BE2C (cell line): ENCODE results near the gene STON1.
"Not testable (repeated sequence)": the region's sequence is repeated elsewhere in the genome, so short reads cannot be mapped to it uniquely, and the experiment has no call there.

Source experiments
- DNase-seq: peaks from one replicate; pipeline ENCODE4 v3.0.0-alpha.2; 2020
- H3K27me3 ChIP-seq: fragments of 250-450 bp; sonication (Bioruptor Pico); 2 replicates; pipeline ENCODE4 v1.5.1; 2020; ENCODE audit warnings: mild to moderate bottlenecking
- H3K36me3 ChIP-seq: fragments of 250-450 bp; sonication (Bioruptor Pico); 2 replicates; pipeline ENCODE4 v1.5.1; 2020; ENCODE audit warnings: mild to moderate bottlenecking
- H3K4me1 ChIP-seq: fragments of 250-450 bp; sonication (Bioruptor Pico); 2 replicates; pipeline ENCODE4 v1.5.1; 2020
- H3K4me3 ChIP-seq: 2 replicates; pipeline ENCODE4 v1.5.1; 2011; ENCODE audit warnings: low read depth, low read length
- H3K9me3 ChIP-seq: fragments of 250-450 bp; sonication (Bioruptor Pico); 2 replicates; pipeline ENCODE4 v1.5.1; 2020
- TF ChIP-seq, protein P1 (sequence below): IDR thresholded peaks from 2 replicates; pipeline ENCODE4 v1.5.1; 2012; ENCODE audit warnings: mild to moderate bottlenecking, low read depth, low read length

STON1 gene

DNA sequence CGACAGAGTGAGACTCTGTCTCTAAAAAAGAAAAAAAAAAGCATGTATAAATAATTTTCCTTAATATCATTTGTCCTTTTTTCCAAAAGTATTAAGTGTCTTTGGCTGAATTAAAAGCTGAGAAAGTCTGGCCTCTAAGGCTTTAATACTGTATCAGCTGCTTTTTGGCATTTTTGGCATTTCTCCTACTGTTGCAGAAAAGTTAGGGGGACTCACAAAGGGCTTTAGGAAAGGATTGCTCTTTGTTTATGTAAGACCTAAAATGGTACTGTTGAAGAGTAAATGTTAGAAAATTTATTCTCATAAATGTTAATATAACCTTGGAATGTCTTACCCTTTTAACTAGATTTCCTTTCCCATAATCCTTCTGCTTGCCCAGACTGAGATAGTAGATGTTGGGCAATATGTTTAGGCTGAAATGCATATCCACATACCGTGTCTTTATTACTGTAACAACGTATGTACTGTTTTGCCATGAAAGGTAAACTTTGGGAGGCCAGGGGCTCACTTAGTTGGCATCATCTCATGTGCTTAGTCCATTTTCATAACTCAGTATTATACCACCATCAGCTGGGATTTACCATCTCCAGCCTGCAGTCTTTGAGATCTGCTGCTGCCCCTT is 18.0 kb upstream of the STON1 start:
- Histone ChIP-seq H3K36me3 (no peaks in the 10 kb centered on the region), H3K9me3 (no peaks in the 10 kb centered on the region), H3K4me3 (no peak overlapping the region), H3K4me1 (no peaks in the 10 kb centered on the region), H3K27me3 (no peaks in the 10 kb centered on the region)
- TF ChIP-seq, protein P1, sequence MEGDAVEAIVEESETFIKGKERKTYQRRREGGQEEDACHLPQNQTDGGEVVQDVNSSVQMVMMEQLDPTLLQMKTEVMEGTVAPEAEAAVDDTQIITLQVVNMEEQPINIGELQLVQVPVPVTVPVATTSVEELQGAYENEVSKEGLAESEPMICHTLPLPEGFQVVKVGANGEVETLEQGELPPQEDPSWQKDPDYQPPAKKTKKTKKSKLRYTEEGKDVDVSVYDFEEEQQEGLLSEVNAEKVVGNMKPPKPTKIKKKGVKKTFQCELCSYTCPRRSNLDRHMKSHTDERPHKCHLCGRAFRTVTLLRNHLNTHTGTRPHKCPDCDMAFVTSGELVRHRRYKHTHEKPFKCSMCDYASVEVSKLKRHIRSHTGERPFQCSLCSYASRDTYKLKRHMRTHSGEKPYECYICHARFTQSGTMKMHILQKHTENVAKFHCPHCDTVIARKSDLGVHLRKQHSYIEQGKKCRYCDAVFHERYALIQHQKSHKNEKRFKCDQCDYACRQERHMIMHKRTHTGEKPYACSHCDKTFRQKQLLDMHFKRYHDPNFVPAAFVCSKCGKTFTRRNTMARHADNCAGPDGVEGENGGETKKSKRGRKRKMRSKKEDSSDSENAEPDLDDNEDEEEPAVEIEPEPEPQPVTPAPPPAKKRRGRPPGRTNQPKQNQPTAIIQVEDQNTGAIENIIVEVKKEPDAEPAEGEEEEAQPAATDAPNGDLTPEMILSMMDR, result no peak
- no peak for DNase-seq

DNA sequence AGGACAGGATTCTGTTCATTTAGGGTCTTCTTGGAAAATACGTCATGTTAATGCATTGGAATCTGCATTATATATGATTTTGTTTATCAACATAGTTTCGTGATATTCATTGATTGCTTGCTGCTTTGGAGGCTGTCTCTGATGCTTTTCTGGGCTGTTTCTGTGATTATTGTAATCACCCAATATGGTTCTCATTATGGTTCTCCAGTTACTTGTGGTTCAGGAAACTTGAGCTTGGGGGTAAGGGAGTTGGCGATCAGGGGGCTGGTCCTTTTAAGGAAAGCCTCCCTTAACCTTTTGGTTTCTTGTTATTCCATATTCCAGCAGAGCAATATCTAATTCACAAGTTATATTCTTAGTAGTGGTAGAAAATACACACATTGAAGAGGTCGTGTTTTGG is 17.4 kb upstream of the STON1 start:
- Histone ChIP-seq H3K36me3 (no peaks in the 10 kb centered on the region), H3K4me1 (no peaks in the 10 kb centered on the region), H3K4me3 (no peak overlapping the region), H3K27me3 (no peaks in the 10 kb centered on the region), H3K9me3 (no peaks in the 10 kb centered on the region)
- DNase-seq, result no peak
- TF ChIP-seq, protein P1, result no peak

DNA sequence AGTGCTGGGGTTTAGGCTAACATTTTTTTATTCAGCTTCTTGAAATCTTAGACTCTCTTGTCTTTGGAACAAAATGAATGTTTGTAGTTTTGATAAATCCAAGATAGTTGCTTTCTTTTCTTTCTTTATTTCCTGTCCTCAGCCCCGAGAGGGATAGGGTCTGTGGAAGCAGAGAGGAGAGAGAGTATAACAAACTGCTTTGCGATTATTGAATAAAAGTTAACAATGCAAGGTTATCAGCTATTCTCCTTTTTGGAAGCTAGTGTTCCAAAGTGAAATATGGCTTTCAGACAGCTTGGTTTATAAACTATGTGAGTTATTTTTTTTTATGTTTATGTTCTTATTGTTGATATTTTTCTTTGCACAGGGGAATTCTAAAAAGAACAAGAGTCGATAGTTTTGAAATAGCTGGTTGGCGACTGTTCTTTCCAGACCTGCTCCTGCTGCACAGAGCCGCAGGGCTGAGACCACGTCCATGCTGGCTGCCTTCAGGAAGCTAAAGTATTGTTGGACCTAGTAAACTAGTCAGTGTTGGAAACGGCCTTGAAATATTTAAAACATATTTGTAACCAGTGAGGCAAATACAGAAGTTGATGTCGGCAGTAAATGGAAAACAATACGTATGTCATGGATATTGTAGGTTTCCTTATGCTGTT is 15.5 kb upstream of the STON1 start:
- no peaks in the 10 kb centered on the region for H3K36me3 ChIP-seq
- no peaks in the 10 kb centered on the region for H3K9me3 ChIP-seq
- TF ChIP-seq, protein P1, result no peak
- no peaks in the 10 kb centered on the region for H3K27me3 ChIP-seq
- no peak overlapping the region for H3K4me3 ChIP-seq
- H3K4me1 ChIP-seq, result no peaks in the 10 kb centered on the region
- no peak for DNase-seq

DNA sequence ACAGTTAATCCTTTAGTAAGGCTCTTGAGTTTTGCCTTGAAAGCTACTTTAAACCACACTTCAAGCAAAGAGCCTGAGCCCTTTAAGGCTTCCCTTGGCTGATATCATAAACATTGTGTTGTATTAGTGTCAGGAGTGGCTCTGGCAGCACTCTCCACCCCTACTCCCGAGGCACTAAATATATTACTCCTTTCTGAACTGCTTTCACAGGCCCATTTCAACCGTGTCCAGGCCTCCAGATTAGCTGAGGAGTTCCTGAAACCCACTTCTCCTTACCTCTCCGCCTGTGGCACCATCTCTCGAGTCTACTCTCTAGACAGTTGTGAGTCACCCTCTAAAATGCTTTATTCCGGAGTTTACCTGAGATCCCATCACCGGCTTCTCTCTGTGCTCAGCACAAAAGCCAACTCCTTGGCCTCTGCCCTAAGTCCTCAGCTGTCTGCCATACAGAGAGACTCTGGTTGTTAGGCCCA is 14.4 kb upstream of the STON1 start:
- Histone ChIP-seq H3K4me3 (no peak overlapping the region), H3K36me3 (no peaks in the 10 kb centered on the region), H3K9me3 (no peaks in the 10 kb centered on the region), H3K27me3 (no peaks in the 10 kb centered on the region), H3K4me1 (no peaks in the 10 kb centered on the region)
- TF ChIP-seq, protein P1, result no peak
- no peak for DNase-seq

DNA sequence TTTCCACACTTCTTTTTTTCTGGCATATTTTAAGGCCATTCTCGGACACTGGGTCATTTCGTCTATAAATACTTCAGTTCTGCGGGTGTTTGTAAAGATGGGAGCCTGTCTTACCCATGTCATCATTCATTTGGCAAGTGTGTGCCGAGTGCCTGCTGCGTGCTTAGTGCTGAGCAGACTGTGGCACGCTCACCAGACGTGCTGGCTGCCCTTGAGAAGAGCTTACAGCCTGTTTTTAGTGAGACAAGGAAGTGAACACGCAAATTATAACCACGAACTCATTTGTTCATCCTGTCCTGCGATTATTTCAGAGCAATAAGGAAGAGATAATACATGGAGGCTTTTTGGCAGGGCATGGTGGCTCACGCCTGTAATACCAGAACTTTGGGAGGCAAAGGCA is 10.4 kb upstream of the STON1 start:
- TF ChIP-seq, protein P1, result no peak
- no peaks in the 10 kb centered on the region for H3K9me3 ChIP-seq
- no peaks in the 10 kb centered on the region for H3K36me3 ChIP-seq
- no peak overlapping the region for H3K4me3 ChIP-seq
- H3K4me1 ChIP-seq, result no peaks in the 10 kb centered on the region
- no peak for DNase-seq
- no peaks in the 10 kb centered on the region for H3K27me3 ChIP-seq

DNA sequence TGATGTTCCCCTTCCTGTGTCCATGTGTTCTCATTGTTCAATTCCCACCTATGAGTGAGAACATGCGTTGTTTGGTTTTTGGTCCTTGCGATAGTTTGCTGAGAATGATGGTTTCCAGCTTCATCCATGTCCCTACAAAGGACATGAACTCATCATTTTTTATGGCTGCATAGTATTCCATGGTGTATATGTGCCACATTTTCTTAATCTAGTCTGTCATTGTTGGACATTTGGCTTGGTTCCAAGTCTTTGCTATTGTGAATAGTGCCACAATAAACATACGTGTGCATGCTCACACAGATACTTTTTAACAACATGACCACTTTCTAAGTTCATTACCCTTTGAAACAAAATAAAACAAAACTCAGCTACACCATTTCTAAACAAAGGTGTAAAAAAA is 5.2 kb upstream of the STON1 start:
- H3K27me3 ChIP-seq, H3K9me3 ChIP-seq, H3K36me3 ChIP-seq, H3K4me1 ChIP-seq, DNase-seq, H3K4me3 ChIP-seq: not testable (repeated sequence)
